SK-N-MC (cell line): ENCODE results near the gene KRTAP20-2.

Experiments
- EZH2 ChIP-seq: fragments of 200-600 bp; sonication (generic); IDR thresholded peaks from one replicate; pipeline ENCODE4 v1.6.1; 2017; ENCODE audit warnings: antibody characterized with exemption
- POLR2AphosphoS5 ChIP-seq: IDR thresholded peaks from 2 replicates; pipeline ENCODE4 v1.6.1; 2012; ENCODE audit warnings: mild to moderate bottlenecking, low read depth, low read length, borderline replicate concordance

GRCh38 chr21:30612132-30612531, 22.9 kb upstream of the KRTAP20-2 start:
- TF ChIP-seq EZH2 (no peak), POLR2AphosphoS5 (no peak)
